Rectal smooth muscle tissue (tissue), 1 donor: ENCODE measurements around the gene KRT81.
A peak's percentile ranks its signal among the peaks of the same experiment; 100 is the strongest.

ENCODE experiments used
- H3K27ac ChIP-seq: one replicate; pipeline ENCODE4 v1.7.0; 2013; ENCODE audit warnings: low read depth, low read length, inconsistent platforms
- H3K27me3 ChIP-seq: one replicate; pipeline ENCODE4 v1.7.0; 2013; ENCODE audit warnings: low read length; ENCODE audit not compliant: control insufficient read depth, insufficient read depth
- H3K36me3 ChIP-seq: one replicate; pipeline ENCODE4 v1.7.0; 2013; ENCODE audit warnings: low read length; ENCODE audit not compliant: control insufficient read depth, insufficient read depth
- H3K4me1 ChIP-seq: one replicate; pipeline ENCODE4 v1.7.0; 2013; ENCODE audit warnings: low read length; ENCODE audit not compliant: control insufficient read depth, insufficient read depth
- H3K4me3 ChIP-seq: one replicate; pipeline ENCODE4 v1.7.0; 2013; ENCODE audit warnings: low read length
- H3K9ac ChIP-seq: one replicate; pipeline ENCODE4 v1.7.0; 2013; ENCODE audit warnings: low read length

Gene KRT81

DNA sequence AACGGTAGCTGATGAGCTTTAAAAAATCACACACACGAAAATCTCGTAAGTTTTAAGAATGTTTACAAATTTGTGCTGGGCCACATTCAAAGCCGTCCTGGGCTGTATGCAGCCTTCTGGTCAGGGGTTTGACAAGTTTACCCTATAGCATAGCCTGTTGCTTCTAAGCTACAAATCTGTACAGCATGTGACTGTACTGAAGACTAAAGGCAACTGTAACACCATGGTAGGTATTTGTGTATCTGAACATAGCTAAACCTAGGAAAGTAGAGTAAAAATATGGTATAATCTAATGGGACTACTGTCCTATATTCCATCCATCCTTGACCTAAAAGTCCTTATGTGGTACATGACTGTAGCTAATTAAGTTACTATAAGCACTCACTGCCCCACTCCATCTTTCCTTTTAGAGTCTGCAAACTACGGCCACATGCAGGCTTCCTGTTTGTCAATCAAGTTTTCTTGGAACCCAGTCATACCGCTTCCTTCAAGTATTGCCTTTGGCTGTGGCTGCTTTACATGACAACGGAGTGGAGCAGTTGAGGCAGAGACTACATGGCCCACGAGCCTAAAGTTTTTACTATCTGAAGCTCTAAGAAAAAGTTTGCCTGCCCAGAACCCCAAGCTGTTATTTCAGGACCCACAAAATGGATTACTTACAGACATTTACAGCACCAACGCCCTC, 39.8 kb downstream of the KRT81 start:
- Histone ChIP-seq H3K27ac (no peak overlapping the region), H3K4me1 (peaks cover 7% of the 10 kb centered on the region), H3K4me3 (no peak overlapping the region), H3K27me3 (peaks cover 2% of the 10 kb centered on the region), H3K36me3 (no peaks in the 10 kb centered on the region), H3K9ac (no peak overlapping the region)

GRCh38 chr12:52250048-52250990, 41.0 kb downstream of the KRT81 start:
- Histone ChIP-seq H3K4me1 (peaks cover 7% of the 10 kb centered on the region), H3K36me3 (no peaks in the 10 kb centered on the region), H3K9ac (no peak overlapping the region), H3K4me3 (no peak overlapping the region), H3K27me3 (peaks cover under 1% of the 10 kb centered on the region), H3K27ac (no peak overlapping the region)

- no peak overlapping the region for H3K4me3 ChIP-seq
- peak overlapping the region; percentile 52 for H3K27ac ChIP-seq
- no peak overlapping the region for H3K9ac ChIP-seq
- H3K4me1 ChIP-seq, result peaks cover 8% of the 10 kb centered on the region
- H3K36me3 ChIP-seq, result no peaks in the 10 kb centered on the region
- peaks cover 3% of the 10 kb centered on the region for H3K27me3 ChIP-seq
Observed at GRCh38 chr12:52249511-52250047, 41.8 kb downstream of the KRT81 start.

DNA sequence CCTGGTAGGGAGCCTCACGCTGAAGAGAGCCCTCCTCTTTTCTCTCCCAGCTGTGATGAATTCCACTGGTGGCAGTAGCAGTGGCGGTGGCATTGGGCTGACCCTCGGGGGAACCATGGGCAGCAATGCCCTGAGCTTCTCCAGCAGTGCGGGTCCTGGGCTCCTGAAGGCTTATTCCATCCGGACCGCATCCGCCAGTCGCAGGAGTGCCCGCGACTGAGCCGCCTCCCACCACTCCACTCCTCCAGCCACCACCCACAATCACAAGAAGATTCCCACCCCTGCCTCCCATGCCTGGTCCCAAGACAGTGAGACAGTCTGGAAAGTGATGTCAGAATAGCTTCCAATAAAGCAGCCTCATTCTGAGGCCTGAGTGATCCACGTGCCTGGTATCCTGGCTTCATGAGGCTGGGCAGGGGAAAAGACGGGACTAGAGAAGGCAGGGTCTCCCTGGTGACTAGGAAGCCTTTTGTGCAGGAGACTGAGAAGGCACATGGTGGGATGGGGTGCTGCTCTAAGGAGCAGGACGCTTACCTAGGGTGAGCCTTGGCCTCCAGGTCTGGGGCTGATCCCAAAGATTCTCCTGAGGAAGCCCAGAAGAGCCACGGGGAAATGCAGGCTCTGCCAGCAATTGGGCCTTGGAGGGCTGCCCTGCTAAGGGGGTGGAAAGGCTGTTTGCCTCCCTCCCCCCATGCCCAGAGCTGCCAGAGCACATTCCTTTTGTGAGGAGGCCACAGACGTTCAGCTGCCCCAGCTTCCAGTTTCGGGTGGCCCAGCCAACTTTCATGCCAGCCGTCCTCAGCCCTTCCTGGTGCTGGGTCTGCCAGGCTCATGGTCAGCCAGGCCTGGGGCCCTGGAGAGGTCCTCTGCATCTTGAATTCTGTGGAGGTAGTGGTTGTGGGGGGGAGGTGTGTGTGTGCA, 42.5 kb downstream of the KRT81 start:
- Histone ChIP-seq H3K4me3 (no peak overlapping the region), H3K27me3 (peaks cover 3% of the 10 kb centered on the region), H3K9ac (no peak overlapping the region), H3K27ac (peak overlapping the region; percentile 53), H3K4me1 (peaks cover 16% of the 10 kb centered on the region), H3K36me3 (no peaks in the 10 kb centered on the region)

GRCh38 chr12:52247622-52248540, 43.5 kb downstream of the KRT81 start:
- Histone ChIP-seq H3K4me1 (peaks cover 24% of the 10 kb centered on the region), H3K4me3 (no peak overlapping the region), H3K27me3 (peaks cover 3% of the 10 kb centered on the region), H3K9ac (no peak overlapping the region), H3K36me3 (no peaks in the 10 kb centered on the region), H3K27ac (peak overlapping the region; percentile 53)

- Histone ChIP-seq H3K36me3 (no peaks in the 10 kb centered on the region), H3K4me1 (peaks cover 24% of the 10 kb centered on the region), H3K4me3 (no peak overlapping the region), H3K27me3 (peaks cover 3% of the 10 kb centered on the region), H3K27ac (no peak overlapping the region), H3K9ac (no peak overlapping the region)
Observed at GRCh38 chr12:52246720-52247621, 44.4 kb downstream of the KRT81 start.

- Histone ChIP-seq H3K9ac (no peak overlapping the region), H3K4me1 (peaks cover 24% of the 10 kb centered on the region), H3K27ac (no peak overlapping the region), H3K4me3 (no peak overlapping the region), H3K27me3 (peaks cover 3% of the 10 kb centered on the region), H3K36me3 (no peaks in the 10 kb centered on the region)
Observed at GRCh38 chr12:52245962-52246569, 45.3 kb downstream of the KRT81 start.

- no peak overlapping the region for H3K4me3 ChIP-seq
- no peak overlapping the region for H3K9ac ChIP-seq
- H3K36me3 ChIP-seq, result no peaks in the 10 kb centered on the region
- H3K27ac ChIP-seq, result no peak overlapping the region
- H3K27me3 ChIP-seq, result peaks cover 3% of the 10 kb centered on the region
- H3K4me1 ChIP-seq, result peaks cover 24% of the 10 kb centered on the region
Observed at GRCh38 chr12:52245259-52245961, 45.9 kb downstream of the KRT81 start.

DNA sequence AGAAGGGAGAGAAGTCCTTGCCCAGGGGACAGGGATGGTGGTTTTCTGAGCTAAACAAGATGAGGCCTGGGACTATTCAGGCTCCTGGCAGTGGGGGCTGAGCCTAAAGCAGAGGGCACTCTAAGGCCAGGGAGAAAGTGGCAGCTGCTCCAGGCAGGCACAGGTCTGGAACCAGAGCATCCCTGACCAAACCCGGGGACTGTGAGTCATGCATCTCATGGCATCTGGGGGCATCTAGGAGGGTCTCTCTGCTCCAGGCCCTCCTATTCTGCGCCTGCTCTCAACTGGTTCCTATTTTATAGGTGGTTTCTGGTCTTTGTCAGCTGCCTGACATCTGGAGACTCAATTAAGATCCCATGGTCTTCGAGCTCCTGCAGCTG, 46.7 kb downstream of the KRT81 start:
- peaks cover 3% of the 10 kb centered on the region for H3K27me3 ChIP-seq
- H3K9ac ChIP-seq, result no peak overlapping the region
- H3K4me1 ChIP-seq, result peaks cover 24% of the 10 kb centered on the region
- H3K27ac ChIP-seq, result peak overlapping the region; percentile 79
- H3K36me3 ChIP-seq, result no peaks in the 10 kb centered on the region
- H3K4me3 ChIP-seq, result no peak overlapping the region
